Ovary (tissue), 3 donors: ENCODE measurements around the gene PARP16.

ENCODE experiments used
- CTCF ChIP-seq, 3 donors: fragments of 450-650 bp in 2 of 3; fragments of 200-600 bp in 1 of 3; IDR thresholded peaks; one replicate each; pipeline versions ENCODE4 v1.5.1 to v1.8.0; 2016 to 2022; ENCODE audit warnings: antibody characterized with exemption in 3 of 3, mild to moderate bottlenecking in 1 of 3
- EP300 ChIP-seq: sonication (generic); formaldehyde crosslinking; IDR thresholded peaks from one replicate; pipeline ENCODE4 v1.6.1; 2017; ENCODE audit warnings: antibody characterized with exemption
- POLR2A ChIP-seq: fragments of 450-650 bp; IDR thresholded peaks from one replicate; pipeline ENCODE4 v1.6.1; 2017; ENCODE audit warnings: antibody characterized with exemption, mild to moderate bottlenecking, moderate library complexity
- donor health status: DM: no; HTN: no; CAD: no.

DNA sequence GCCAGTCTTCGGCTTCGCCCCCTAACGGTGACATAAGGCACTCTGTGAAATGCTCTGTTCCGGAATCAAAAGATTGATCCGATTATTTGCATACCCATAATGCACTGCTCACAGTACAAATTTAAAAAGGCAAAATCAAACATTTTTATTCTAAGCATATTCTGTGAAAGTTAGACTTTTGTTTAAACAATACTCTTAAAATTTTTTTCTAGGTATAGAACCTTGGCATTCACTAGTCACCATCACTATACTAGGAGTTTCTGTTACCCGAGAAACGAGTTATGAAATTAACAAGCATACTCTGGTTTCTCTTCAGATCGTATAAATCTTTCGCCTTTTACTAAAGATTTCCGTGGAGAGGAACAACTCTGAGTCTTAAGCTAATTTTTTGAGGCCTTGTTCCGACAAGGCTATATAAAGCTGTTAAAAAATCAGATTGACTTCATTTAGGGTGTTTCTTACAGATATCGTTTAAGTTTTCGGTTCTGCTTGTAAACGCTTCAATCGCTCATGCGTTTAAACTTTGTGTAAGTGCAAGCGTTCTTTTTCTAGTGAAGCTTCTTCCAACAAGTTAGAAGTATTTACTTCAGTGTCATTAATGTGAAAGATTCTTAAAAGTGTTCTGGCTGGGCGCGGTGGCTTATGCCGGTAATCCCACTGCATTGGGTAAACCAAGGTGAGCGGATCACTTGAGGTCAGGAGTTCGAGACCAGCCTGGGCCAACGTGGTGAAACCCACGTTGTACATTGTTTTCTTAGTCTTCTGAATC, 17.9 kb upstream of the PARP16 start, which contains the start of gene RNU5B-1:
- TF ChIP-seq CTCF (IDR thresholded peaks at IDR 0.05) (peak; percentile 87 to 93 (median 87)), POLR2A (peak; percentile 91), EP300 (no peak)
